ENCODE measurements around the gene CA10. TPM values are rescaled to one million over a fixed set of nuclear protein-coding genes. Genes with fewer than 3 reads are reported as not detected.

The CA10 gene
- polyA plus RNA-seq, 1 experiment = not detected

GRCh38 chr17:51857052-51857597 lies 301.4 kb downstream of the CA10 start:
- no peak overlapping the region for H3K4me3 ChIP-seq (ENCODE audit: low read depth, low read length)
- DNase-seq (ENCODE audit: low read depth, low spot score) = no peak
- no peak overlapping the region for H3K27ac ChIP-seq (ENCODE audit: low read depth, low read length)
- TF ChIP-seq CTCF (IDR thresholded peaks at IDR 0.05; ENCODE audit: low read depth, low read length) = no peak
- CTCF ChIA-PET = no interaction called here
- POLR2A ChIA-PET = no interaction called here
- peaks cover 21% of the 10 kb centered on the region for H3K9me3 ChIP-seq (ENCODE audit: control insufficient read depth, insufficient read depth, low read length)
- no peaks in the 10 kb centered on the region for H3K27me3 ChIP-seq (ENCODE audit: control insufficient read depth, insufficient read depth, low read length)

- no peak for DNase-seq (ENCODE audit: low read depth, low spot score)
- H3K9me3 ChIP-seq (ENCODE audit: control insufficient read depth, insufficient read depth, low read length) = peaks cover 22% of the 10 kb centered on the region
- no peak for TF ChIP-seq CTCF (IDR thresholded peaks at IDR 0.05; ENCODE audit: low read depth, low read length)
- ChIA-PET CTCF (no interaction called here), POLR2A (no interaction called here)
- H3K27me3 ChIP-seq (ENCODE audit: control insufficient read depth, insufficient read depth, low read length) = no peaks in the 10 kb centered on the region
- H3K27ac ChIP-seq (ENCODE audit: low read depth, low read length) = no peak overlapping the region
- no peak overlapping the region for H3K4me3 ChIP-seq (ENCODE audit: low read depth, low read length)
Observed at GRCh38 chr17:51855806-51856205, 302.7 kb downstream of the CA10 start.

- ChIA-PET CTCF (no interaction called here), POLR2A (no interaction called here)
- Histone ChIP-seq H3K9me3 (ENCODE audit: control insufficient read depth, insufficient read depth, low read length) (peaks cover 28% of the 10 kb centered on the region), H3K27me3 (ENCODE audit: control insufficient read depth, insufficient read depth, low read length) (no peaks in the 10 kb centered on the region), H3K4me3 (ENCODE audit: low read depth, low read length) (no peak overlapping the region), H3K27ac (ENCODE audit: low read depth, low read length) (no peak overlapping the region)
- no peak for DNase-seq (ENCODE audit: low read depth, low spot score)
- no peak for TF ChIP-seq CTCF (IDR thresholded peaks at IDR 0.05; ENCODE audit: low read depth, low read length)
Observed at GRCh38 chr17:51853857-51854256, 304.7 kb downstream of the CA10 start.

- no peak overlapping the region for H3K27ac ChIP-seq (ENCODE audit: low read depth, low read length)
- no peak for DNase-seq (ENCODE audit: low read depth, low spot score)
- TF ChIP-seq CTCF (IDR thresholded peaks at IDR 0.05; ENCODE audit: low read depth, low read length) = no peak
- ChIA-PET POLR2A (no interaction called here), CTCF (no interaction called here)
- H3K27me3 ChIP-seq (ENCODE audit: control insufficient read depth, insufficient read depth, low read length) = no peaks in the 10 kb centered on the region
- no peak overlapping the region for H3K4me3 ChIP-seq (ENCODE audit: low read depth, low read length)
- peaks cover 34% of the 10 kb centered on the region for H3K9me3 ChIP-seq (ENCODE audit: control insufficient read depth, insufficient read depth, low read length)
Observed at GRCh38 chr17:51852603-51853002, 305.9 kb downstream of the CA10 start.

- Histone ChIP-seq H3K27ac (ENCODE audit: low read depth, low read length) (no peak overlapping the region), H3K4me3 (ENCODE audit: low read depth, low read length) (no peak overlapping the region), H3K27me3 (ENCODE audit: control insufficient read depth, insufficient read depth, low read length) (no peaks in the 10 kb centered on the region), H3K9me3 (ENCODE audit: control insufficient read depth, insufficient read depth, low read length) (peaks cover 39% of the 10 kb centered on the region)
- ChIA-PET CTCF (no interaction called here), POLR2A (no interaction called here)
- TF ChIP-seq CTCF (IDR thresholded peaks at IDR 0.05; ENCODE audit: low read depth, low read length) = no peak
- DNase-seq (ENCODE audit: low read depth, low spot score) = no peak
Observed at GRCh38 chr17:51850201-51850600, 308.3 kb downstream of the CA10 start.
